SK-N-SH treated with all-trans-retinoic acid at 6 μM for 48 hours (cell line): ENCODE data around the gene BCL2L13.

ENCODE experiments used
- ATAC-seq: fragments of 200-7000 bp; cut with Tn5 transposase; 3 replicates; pipeline ENCODE4 v1.9.1; 2020; ENCODE audit warnings: mild to moderate bottlenecking, moderate library complexity
- ARNTL ChIP-seq: fragments of 450-650 bp; formaldehyde crosslinking; IDR thresholded peaks from 2 replicates; pipeline ENCODE4 v1.5.0; 2020; ENCODE audit warnings: low read depth, mild to moderate bottlenecking, moderate library complexity, borderline replicate concordance
- BACH2 ChIP-seq: fragments of 250-450 bp; sonication (Bioruptor Pico); IDR thresholded peaks from 2 replicates; pipeline ENCODE4 v1.9.0; 2021; ENCODE audit warnings: mild to moderate bottlenecking, borderline replicate concordance
- CSRNP3 ChIP-seq: fragments of 250-450 bp; sonication (Bioruptor Pico); IDR thresholded peaks from 2 replicates; pipeline ENCODE4 v1.5.1; 2021; ENCODE audit warnings: mild to moderate bottlenecking, moderate library complexity
- ESRRG ChIP-seq: fragments of 250-450 bp; sonication (Bioruptor Pico); IDR thresholded peaks from 2 replicates; pipeline ENCODE4 v1.6.1; 2021; ENCODE audit warnings: mild to moderate bottlenecking
- GLIS3 ChIP-seq: fragments of 250-450 bp; sonication (Bioruptor Pico); IDR thresholded peaks from 2 replicates; pipeline ENCODE4 v1.5.0; 2020; ENCODE audit warnings: mild to moderate bottlenecking, moderate library complexity
- ISL1 ChIP-seq: fragments of 250-450 bp; sonication (Bioruptor Pico); IDR thresholded peaks from 2 replicates; pipeline ENCODE4 v2.1.2; 2022; ENCODE audit warnings: mild to moderate bottlenecking, moderate library complexity
- OSR1 ChIP-seq: fragments of 250-450 bp; sonication (Bioruptor Pico); IDR thresholded peaks from 2 replicates; pipeline ENCODE4 v1.8.0; 2022; ENCODE audit warnings: moderate library complexity, mild to moderate bottlenecking, inconsistent platforms
- PPARA ChIP-seq: fragments of 250-450 bp; sonication (Bioruptor Pico); IDR thresholded peaks from 2 replicates; pipeline ENCODE4 v1.5.0; 2020; ENCODE audit warnings: mild to moderate bottlenecking, borderline replicate concordance
- RARB ChIP-seq: fragments of 250-450 bp; sonication (Bioruptor Pico); IDR thresholded peaks from 2 replicates; pipeline ENCODE4 v1.8.0; 2021; ENCODE audit warnings: mild to moderate bottlenecking, moderate library complexity
- SNAI2 ChIP-seq: fragments of 250-450 bp; sonication (Bioruptor Pico); IDR thresholded peaks from 2 replicates; pipeline ENCODE4 v1.5.0; 2020; ENCODE audit warnings: mild to moderate bottlenecking, moderate library complexity
- TCF4 ChIP-seq: fragments of 250-450 bp; sonication (Bioruptor Pico); IDR thresholded peaks from 2 replicates; pipeline ENCODE4 v1.8.0; 2021; ENCODE audit warnings: mild to moderate bottlenecking, moderate library complexity, borderline replicate concordance
- ZC3H10 ChIP-seq: fragments of 250-450 bp; sonication (Bioruptor Pico); IDR thresholded peaks from 2 replicates; pipeline ENCODE4 v1.5.1; 2021; ENCODE audit warnings: mild to moderate bottlenecking, moderate library complexity
- ZFP3 ChIP-seq: fragments of 250-450 bp; sonication (Bioruptor Pico); IDR thresholded peaks from 2 replicates; pipeline ENCODE4 v1.5.0; 2020; ENCODE audit warnings: mild to moderate bottlenecking, moderate library complexity
- ZNF565 ChIP-seq: fragments of 450-650 bp; formaldehyde crosslinking; conservative IDR thresholded peaks from 2 replicates; pipeline ENCODE4 v1.5.0; 2020; ENCODE audit warnings: low read depth, mild to moderate bottlenecking, moderate library complexity
- ZNF70 ChIP-seq: fragments of 450-650 bp; formaldehyde crosslinking; IDR thresholded peaks from 2 replicates; pipeline ENCODE4 v1.5.0; 2020; ENCODE audit warnings: mild to moderate bottlenecking, moderate library complexity
- ZNF8 ChIP-seq: fragments of 450-650 bp; formaldehyde crosslinking; IDR thresholded peaks from 2 replicates; pipeline ENCODE4 v1.5.0; 2020; ENCODE audit warnings: mild to moderate bottlenecking, moderate library complexity
- TF ChIP-seq, protein P1 (sequence below): fragments of 250-450 bp; sonication (Bioruptor Pico); IDR thresholded peaks from 2 replicates; pipeline ENCODE4 v1.8.0; 2020; ENCODE audit warnings: mild to moderate bottlenecking, moderate library complexity, borderline replicate concordance
- TF ChIP-seq, protein P2 (sequence below): fragments of 250-450 bp; sonication (Bioruptor Pico); IDR thresholded peaks from 2 replicates; pipeline ENCODE4 v1.5.0; 2020; ENCODE audit warnings: mild to moderate bottlenecking, moderate library complexity
- TF ChIP-seq, protein P3 (sequence below): fragments of 250-450 bp; sonication (Bioruptor Pico); IDR thresholded peaks from 2 replicates; pipeline ENCODE4 v1.8.0; 2021; ENCODE audit warnings: low read depth, mild to moderate bottlenecking, moderate library complexity, borderline replicate concordance
- TF ChIP-seq, protein P4 (sequence below): fragments of 250-450 bp; sonication (Bioruptor Pico); IDR thresholded peaks from 2 replicates; pipeline ENCODE4 v1.5.1; 2020; ENCODE audit warnings: low read depth, mild to moderate bottlenecking, moderate library complexity

Gene BCL2L13

DNA sequence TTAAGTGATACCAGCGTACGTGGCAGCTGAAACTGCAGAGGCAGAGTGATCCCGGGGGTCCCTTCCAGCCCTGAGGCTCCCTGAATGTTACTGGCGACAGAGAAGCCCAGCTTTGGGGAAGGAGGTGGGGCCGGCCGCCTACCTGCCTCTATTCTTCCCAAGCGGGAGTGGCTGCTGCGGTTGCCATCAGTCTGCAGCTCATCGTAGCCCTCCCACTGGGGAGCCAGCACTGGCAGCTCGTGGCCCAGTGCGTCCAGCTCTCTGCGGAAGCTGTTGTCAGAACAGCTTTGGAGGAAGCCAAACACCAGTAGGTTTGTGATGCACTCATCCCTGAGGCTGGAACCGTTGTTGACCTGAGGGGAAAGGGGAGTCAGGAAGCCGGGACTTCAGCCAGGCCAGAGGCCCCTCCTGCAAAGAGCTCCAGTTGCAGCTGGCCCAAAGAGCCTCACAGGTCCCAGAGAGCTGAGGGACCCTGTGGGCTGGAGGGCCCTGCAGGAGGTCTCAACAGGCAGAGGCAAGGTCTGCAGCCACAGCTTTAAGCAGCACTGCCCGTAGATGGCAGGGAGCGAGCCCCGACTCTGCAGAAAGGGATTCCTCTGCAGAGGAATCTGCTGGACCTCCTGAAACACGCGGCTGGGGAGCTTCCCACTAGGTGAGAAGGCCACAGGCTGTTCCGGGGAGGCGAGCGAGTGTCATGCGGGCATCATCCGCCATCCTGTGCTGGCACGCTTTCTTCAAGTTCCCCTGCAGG is 105.3 kb downstream of the BCL2L13 start:
- no peak for ATAC-seq
- no peak for TF ChIP-seq OSR1 (CRISPR knock-in tag)
- TF ChIP-seq, protein P1, sequence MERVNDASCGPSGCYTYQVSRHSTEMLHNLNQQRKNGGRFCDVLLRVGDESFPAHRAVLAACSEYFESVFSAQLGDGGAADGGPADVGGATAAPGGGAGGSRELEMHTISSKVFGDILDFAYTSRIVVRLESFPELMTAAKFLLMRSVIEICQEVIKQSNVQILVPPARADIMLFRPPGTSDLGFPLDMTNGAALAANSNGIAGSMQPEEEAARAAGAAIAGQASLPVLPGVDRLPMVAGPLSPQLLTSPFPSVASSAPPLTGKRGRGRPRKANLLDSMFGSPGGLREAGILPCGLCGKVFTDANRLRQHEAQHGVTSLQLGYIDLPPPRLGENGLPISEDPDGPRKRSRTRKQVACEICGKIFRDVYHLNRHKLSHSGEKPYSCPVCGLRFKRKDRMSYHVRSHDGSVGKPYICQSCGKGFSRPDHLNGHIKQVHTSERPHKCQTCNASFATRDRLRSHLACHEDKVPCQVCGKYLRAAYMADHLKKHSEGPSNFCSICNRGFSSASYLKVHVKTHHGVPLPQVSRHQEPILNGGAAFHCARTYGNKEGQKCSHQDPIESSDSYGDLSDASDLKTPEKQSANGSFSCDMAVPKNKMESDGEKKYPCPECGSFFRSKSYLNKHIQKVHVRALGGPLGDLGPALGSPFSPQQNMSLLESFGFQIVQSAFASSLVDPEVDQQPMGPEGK (CRISPR knock-in tag) = no peak
- TF ChIP-seq ZC3H10 (CRISPR knock-in tag) = no peak
- no peak for TF ChIP-seq ESRRG
- TF ChIP-seq ZNF8 (CRISPR knock-in tag) = no peak
- TF ChIP-seq ZFP3 = no peak
- no peak for TF ChIP-seq TCF4

GRCh38 chr22:17744430-17744829 is 105.9 kb downstream of the BCL2L13 start:
- no peak for TF ChIP-seq SNAI2 (CRISPR knock-in tag)
- no peak for TF ChIP-seq PPARA
- TF ChIP-seq, all 23 proteins: peak for 0
- no peak for ATAC-seq

DNA sequence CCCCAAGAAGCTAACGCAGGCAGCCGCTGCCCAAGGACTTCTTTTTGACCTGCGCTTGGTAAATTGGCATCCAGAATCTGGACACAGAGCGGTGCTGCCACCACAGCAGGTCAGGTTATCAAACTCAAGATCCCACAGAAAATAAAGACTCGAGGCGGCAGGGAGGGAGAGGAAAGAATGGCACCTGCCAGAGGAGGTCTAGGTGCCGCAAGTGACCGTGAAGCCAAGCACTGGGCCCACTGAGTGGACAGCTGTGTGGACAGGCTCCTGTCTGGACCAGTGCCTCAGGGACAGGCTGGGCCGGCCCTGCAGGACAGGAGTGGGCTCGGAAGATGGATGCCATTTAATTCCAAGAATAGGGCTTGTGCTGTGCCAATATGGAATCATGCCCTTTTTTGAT is 108.4 kb downstream of the BCL2L13 start:
- no peak for ATAC-seq
- no peak for TF ChIP-seq BACH2 (CRISPR knock-in tag)
- TF ChIP-seq ZNF565 (CRISPR knock-in tag) = no peak
- TF ChIP-seq GLIS3 (CRISPR knock-in tag) = no peak
- TF ChIP-seq, protein P1 (CRISPR knock-in tag) = no peak
- TF ChIP-seq ZNF70 (CRISPR knock-in tag) = no peak
- TF ChIP-seq OSR1 (CRISPR knock-in tag) = no peak
- TF ChIP-seq, protein P2, sequence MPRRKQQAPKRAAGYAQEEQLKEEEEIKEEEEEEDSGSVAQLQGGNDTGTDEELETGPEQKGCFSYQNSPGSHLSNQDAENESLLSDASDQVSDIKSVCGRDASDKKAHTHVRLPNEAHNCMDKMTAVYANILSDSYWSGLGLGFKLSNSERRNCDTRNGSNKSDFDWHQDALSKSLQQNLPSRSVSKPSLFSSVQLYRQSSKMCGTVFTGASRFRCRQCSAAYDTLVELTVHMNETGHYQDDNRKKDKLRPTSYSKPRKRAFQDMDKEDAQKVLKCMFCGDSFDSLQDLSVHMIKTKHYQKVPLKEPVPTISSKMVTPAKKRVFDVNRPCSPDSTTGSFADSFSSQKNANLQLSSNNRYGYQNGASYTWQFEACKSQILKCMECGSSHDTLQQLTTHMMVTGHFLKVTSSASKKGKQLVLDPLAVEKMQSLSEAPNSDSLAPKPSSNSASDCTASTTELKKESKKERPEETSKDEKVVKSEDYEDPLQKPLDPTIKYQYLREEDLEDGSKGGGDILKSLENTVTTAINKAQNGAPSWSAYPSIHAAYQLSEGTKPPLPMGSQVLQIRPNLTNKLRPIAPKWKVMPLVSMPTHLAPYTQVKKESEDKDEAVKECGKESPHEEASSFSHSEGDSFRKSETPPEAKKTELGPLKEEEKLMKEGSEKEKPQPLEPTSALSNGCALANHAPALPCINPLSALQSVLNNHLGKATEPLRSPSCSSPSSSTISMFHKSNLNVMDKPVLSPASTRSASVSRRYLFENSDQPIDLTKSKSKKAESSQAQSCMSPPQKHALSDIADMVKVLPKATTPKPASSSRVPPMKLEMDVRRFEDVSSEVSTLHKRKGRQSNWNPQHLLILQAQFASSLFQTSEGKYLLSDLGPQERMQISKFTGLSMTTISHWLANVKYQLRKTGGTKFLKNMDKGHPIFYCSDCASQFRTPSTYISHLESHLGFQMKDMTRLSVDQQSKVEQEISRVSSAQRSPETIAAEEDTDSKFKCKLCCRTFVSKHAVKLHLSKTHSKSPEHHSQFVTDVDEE (CRISPR knock-in tag) = no peak
- TF ChIP-seq, protein P3, sequence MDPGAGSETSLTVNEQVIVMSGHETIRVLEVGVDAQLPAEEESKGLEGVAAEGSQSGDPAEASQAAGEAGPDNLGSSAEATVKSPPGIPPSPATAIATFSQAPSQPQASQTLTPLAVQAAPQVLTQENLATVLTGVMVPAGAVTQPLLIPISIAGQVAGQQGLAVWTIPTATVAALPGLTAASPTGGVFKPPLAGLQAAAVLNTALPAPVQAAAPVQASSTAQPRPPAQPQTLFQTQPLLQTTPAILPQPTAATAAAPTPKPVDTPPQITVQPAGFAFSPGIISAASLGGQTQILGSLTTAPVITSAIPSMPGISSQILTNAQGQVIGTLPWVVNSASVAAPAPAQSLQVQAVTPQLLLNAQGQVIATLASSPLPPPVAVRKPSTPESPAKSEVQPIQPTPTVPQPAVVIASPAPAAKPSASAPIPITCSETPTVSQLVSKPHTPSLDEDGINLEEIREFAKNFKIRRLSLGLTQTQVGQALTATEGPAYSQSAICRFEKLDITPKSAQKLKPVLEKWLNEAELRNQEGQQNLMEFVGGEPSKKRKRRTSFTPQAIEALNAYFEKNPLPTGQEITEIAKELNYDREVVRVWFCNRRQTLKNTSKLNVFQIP (CRISPR knock-in tag) = no peak
- no peak for TF ChIP-seq RARB (CRISPR knock-in tag)
- no peak for TF ChIP-seq ISL1 (CRISPR knock-in tag)
- TF ChIP-seq, protein P4, sequence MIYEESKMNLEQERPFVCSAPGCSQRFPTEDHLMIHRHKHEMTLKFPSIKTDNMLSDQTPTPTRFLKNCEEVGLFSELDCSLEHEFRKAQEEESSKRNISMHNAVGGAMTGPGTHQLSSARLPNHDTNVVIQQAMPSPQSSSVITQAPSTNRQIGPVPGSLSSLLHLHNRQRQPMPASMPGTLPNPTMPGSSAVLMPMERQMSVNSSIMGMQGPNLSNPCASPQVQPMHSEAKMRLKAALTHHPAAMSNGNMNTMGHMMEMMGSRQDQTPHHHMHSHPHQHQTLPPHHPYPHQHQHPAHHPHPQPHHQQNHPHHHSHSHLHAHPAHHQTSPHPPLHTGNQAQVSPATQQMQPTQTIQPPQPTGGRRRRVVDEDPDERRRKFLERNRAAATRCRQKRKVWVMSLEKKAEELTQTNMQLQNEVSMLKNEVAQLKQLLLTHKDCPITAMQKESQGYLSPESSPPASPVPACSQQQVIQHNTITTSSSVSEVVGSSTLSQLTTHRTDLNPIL (CRISPR knock-in tag) = no peak
- TF ChIP-seq ZNF8 (CRISPR knock-in tag) = no peak
- TF ChIP-seq ESRRG = no peak
- TF ChIP-seq ZFP3 = no peak
- TF ChIP-seq ZC3H10 (CRISPR knock-in tag) = no peak
- no peak for TF ChIP-seq ARNTL (CRISPR knock-in tag)
- no peak for TF ChIP-seq CSRNP3 (CRISPR knock-in tag)
